Keratinocyte (primary cell): ENCODE measurements around the gene LRRC28. TPM values are rescaled to one million over a fixed set of nuclear protein-coding genes. Genes with fewer than 3 reads are reported as not detected.

Experiments
- DNase-seq: peaks from one replicate; pipeline ENCODE4 v3.0.0-alpha.2; 2011; ENCODE audit warnings: low read depth, missing footprints, low spot score
- FAIRE-seq: peaks from 2 replicates; lab custom pipeline; 2011; peaks lifted over from hg19 to GRCh38; lab: Jason Lieb, UNC
- H2AFZ ChIP-seq: 2 replicates; pipeline ENCODE4 v1.6.0; 2012; ENCODE audit warnings: low read length, control low read depth, inconsistent platforms; ENCODE audit not compliant: control insufficient read depth
- H3K27ac ChIP-seq: 2 replicates; pipeline ENCODE4 v1.5.1; 2011; ENCODE audit warnings: low read length; ENCODE audit not compliant: control insufficient read depth, insufficient read depth
- H3K27me3 ChIP-seq: 3 replicates; pipeline ENCODE4 v1.6.0; 2011; ENCODE audit warnings: low read length; ENCODE audit not compliant: control insufficient read depth, insufficient read depth; ENCODE audit errors: extremely low read depth
- H3K36me3 ChIP-seq, 2 experiments: 2 replicates in 1 of 2; 3 replicates in 1 of 2; pipeline ENCODE4 v1.5.1; 2011; ENCODE audit warnings: low read length in 2 of 2, mild to moderate bottlenecking in 1 of 2; ENCODE audit not compliant: control insufficient read depth in 2 of 2, insufficient read depth in 2 of 2; ENCODE audit errors: extremely low read depth in 1 of 2
- H3K4me1 ChIP-seq: 3 replicates; pipeline ENCODE4 v1.5.1; 2011; ENCODE audit warnings: low read length; ENCODE audit not compliant: control insufficient read depth, insufficient read depth; ENCODE audit errors: extremely low read depth
- H3K4me2 ChIP-seq: 3 replicates; pipeline ENCODE4 v1.6.0; 2011; ENCODE audit warnings: low read depth, low read length; ENCODE audit not compliant: control insufficient read depth, insufficient read depth; ENCODE audit errors: extremely low read depth
- H3K4me3 ChIP-seq, 3 experiments: fragments of 200-600 bp in 1 of 3; sonication (generic) in 1 of 3; 2 replicates in 2 of 3; 3 replicates in 1 of 3; pipeline ENCODE4 v1.5.1; 2011 to 2016; ENCODE audit warnings: low read length in 3 of 3, mild to moderate bottlenecking in 3 of 3, control low read depth in 2 of 3, inconsistent platforms in 1 of 3, low read depth in 1 of 3, mixed read lengths in 1 of 3, mixed run types in 1 of 3, moderate library complexity in 1 of 3; ENCODE audit not compliant: control insufficient read depth in 2 of 3, insufficient read depth in 2 of 3; ENCODE audit errors: extremely low read depth in 1 of 3
- H3K79me2 ChIP-seq: 2 replicates; pipeline ENCODE4 v1.6.0; 2012; ENCODE audit warnings: low read length; ENCODE audit not compliant: control insufficient read depth, insufficient read depth
- H3K9ac ChIP-seq: 3 replicates; pipeline ENCODE4 v1.6.0; 2011; ENCODE audit warnings: low read length; ENCODE audit not compliant: control insufficient read depth, insufficient read depth; ENCODE audit errors: extremely low read depth
- H3K9me1 ChIP-seq: 3 replicates; pipeline ENCODE4 v1.6.0; 2011; ENCODE audit warnings: low read length; ENCODE audit not compliant: control insufficient read depth, insufficient read depth; ENCODE audit errors: extremely low read depth
- H3K9me3 ChIP-seq: 2 replicates; pipeline ENCODE4 v1.5.1; 2012; ENCODE audit warnings: low read depth, low read length; ENCODE audit not compliant: control insufficient read depth
- H4K20me1 ChIP-seq: 3 replicates; pipeline ENCODE4 v1.6.0; 2011; ENCODE audit warnings: low read length; ENCODE audit not compliant: control insufficient read depth, insufficient read depth; ENCODE audit errors: extremely low read depth
- EZH2 ChIP-seq: IDR thresholded peaks from one replicate; pipeline ENCODE4 v1.6.1; 2012; ENCODE audit warnings: inconsistent platforms, mild to moderate bottlenecking, low read length, moderate library complexity
- dilution Hi-C: fragments of 300-500 bp; cut with MboI; formaldehyde crosslinking; loops from one replicate; pipeline ENCODE4 v1.7.0; 2020; ENCODE audit warnings: low sequenced_read_pairs; ENCODE audit not compliant: extremely low pct_ligation_motif_present
- polyA plus RNA-seq, 5 experiments: library from polyadenylated mRNA; depleted of rRNA in 3 of 5; stranded (reverse) in 3 of 5; stranded (forward) in 1 of 5; unstranded in 1 of 5; fragments of >200 nt; gene quantifications; 1 replicate in 1 of 5; 2 replicates in 3 of 5; 3 replicates in 1 of 5; pipeline versions ENCODE4 v1.2.1 to v1.2.3, GENCODE V29; 2011 to 2012; ENCODE audit warnings: missing spikeins in 2 of 5, low read depth in 1 of 5, low replicate concordance in 1 of 5
- TF ChIP-seq, protein P1 (sequence below), 3 experiments: IDR thresholded peaks in 1 of 3; conservative IDR thresholded peaks in 1 of 3; optimal IDR thresholded peaks in 1 of 3; 2 replicates in 2 of 3; 3 replicates in 1 of 3; pipeline versions ENCODE3 to v1.5.1; 2011; ENCODE audit warnings: low read length in 3 of 3, mild to moderate bottlenecking in 3 of 3, moderate library complexity in 2 of 3, control low read depth in 1 of 3, inconsistent platforms in 1 of 3; ENCODE audit not compliant: insufficient read depth in 2 of 3; ENCODE audit errors: extremely low read depth in 1 of 3

The LRRC28 gene
- polyA plus RNA-seq, 1 donor (not counting 4 experiments of a cell fraction or from before 2014, with no cell fraction given) = 25.1 TPM

DNA sequence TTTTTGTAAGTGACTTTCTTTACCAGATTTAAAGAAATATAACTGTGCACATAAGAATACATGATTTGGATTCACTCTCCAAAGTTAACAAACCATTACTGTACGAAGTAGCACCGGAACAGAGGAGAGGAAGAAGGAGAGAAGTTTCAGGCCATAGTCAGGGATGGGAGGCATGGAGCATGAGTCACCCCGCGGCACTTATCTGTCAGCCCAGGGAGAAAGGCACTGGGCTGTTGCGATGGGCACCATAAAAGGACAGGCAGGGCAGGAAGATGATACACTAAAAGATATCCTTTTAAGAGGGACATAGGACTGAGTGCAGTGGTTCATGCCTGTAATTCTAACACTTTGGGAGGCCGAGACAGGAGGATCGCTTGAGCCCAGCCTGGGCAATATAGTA lies 38.9 kb upstream of the LRRC28 start:
- H3K36me3 ChIP-seq = peaks cover 0 to 4% of the 10 kb centered on the region in 2 experiments
- no peaks in the 10 kb centered on the region for H3K9me3 ChIP-seq
- H3K9ac ChIP-seq = no peak overlapping the region
- H3K79me2 ChIP-seq = no peaks in the 10 kb centered on the region
- no peak overlapping the region for H3K4me2 ChIP-seq
- no peak overlapping the region for H3K27ac ChIP-seq
- dilution Hi-C loops = no loop called here
- FAIRE-seq = no peak
- H2AFZ ChIP-seq = no peak overlapping the region
- H3K4me1 ChIP-seq = no peaks in the 10 kb centered on the region
- no peak for DNase-seq
- TF ChIP-seq EZH2 = no peak
- TF ChIP-seq, protein P1, sequence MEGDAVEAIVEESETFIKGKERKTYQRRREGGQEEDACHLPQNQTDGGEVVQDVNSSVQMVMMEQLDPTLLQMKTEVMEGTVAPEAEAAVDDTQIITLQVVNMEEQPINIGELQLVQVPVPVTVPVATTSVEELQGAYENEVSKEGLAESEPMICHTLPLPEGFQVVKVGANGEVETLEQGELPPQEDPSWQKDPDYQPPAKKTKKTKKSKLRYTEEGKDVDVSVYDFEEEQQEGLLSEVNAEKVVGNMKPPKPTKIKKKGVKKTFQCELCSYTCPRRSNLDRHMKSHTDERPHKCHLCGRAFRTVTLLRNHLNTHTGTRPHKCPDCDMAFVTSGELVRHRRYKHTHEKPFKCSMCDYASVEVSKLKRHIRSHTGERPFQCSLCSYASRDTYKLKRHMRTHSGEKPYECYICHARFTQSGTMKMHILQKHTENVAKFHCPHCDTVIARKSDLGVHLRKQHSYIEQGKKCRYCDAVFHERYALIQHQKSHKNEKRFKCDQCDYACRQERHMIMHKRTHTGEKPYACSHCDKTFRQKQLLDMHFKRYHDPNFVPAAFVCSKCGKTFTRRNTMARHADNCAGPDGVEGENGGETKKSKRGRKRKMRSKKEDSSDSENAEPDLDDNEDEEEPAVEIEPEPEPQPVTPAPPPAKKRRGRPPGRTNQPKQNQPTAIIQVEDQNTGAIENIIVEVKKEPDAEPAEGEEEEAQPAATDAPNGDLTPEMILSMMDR (optimal IDR thresholded peaks at IDR 0.05 in 1 of 3, IDR thresholded peaks at IDR 0.05 in 1 of 3, conservative IDR thresholded peaks at IDR 0.05 in 1 of 3; ENCODE audit: extremely low read depth in 1 of 3, insufficient read depth in 2 of 3, low read length in 3 of 3) = no peak
- H3K4me3 ChIP-seq = no peak overlapping the region
- H3K27me3 ChIP-seq = no peaks in the 10 kb centered on the region
- H3K9me1 ChIP-seq = no peaks in the 10 kb centered on the region
- H4K20me1 ChIP-seq = no peaks in the 10 kb centered on the region

GRCh38 chr15:99213187-99213811 lies 38.0 kb upstream of the LRRC28 start:
- DNase-seq (no peak), FAIRE-seq (peak; percentile 26)
- Histone ChIP-seq H3K27me3 (no peaks in the 10 kb centered on the region), H3K27ac (no peak overlapping the region), H3K9me3 (no peaks in the 10 kb centered on the region), H4K20me1 (no peaks in the 10 kb centered on the region), H3K4me1 (no peaks in the 10 kb centered on the region), H3K4me2 (no peak overlapping the region), H2AFZ (no peak overlapping the region), H3K36me3 (peaks cover 0 to 11% of the 10 kb centered on the region in 2 experiments), H3K79me2 (no peaks in the 10 kb centered on the region), H3K9me1 (no peaks in the 10 kb centered on the region), H3K9ac (no peak overlapping the region), H3K4me3 (no peak overlapping the region)
- no peak for TF ChIP-seq EZH2
- TF ChIP-seq, protein P1 (optimal IDR thresholded peaks at IDR 0.05 in 1 of 3, IDR thresholded peaks at IDR 0.05 in 1 of 3, conservative IDR thresholded peaks at IDR 0.05 in 1 of 3; ENCODE audit: extremely low read depth in 1 of 3, insufficient read depth in 2 of 3, low read length in 3 of 3) = peak; percentile 73 to 77 (median 77)
- dilution Hi-C loops = no loop called here
